Endothelial cell of umbilical vein (primary cell): ENCODE results near the gene RAD51B. TPM values are rescaled to one million over a fixed set of nuclear protein-coding genes. Genes with fewer than 3 reads are reported as not detected.
A peak's percentile ranks its signal among the peaks of the same experiment; 100 is the strongest.

Source experiments
- BruUV-seq: library from RNA; stranded (reverse); fragments of 400-500 nt; replicated peaks from 2 replicates; lab custom pipeline; 2021; lab: Mats Ljungman, UMichigan
- CTCF ChIA-PET: fragments of 300-600, 350-600 bp; sonication (Branson Sonifier 250); formaldehyde crosslinking; loops from one replicate; lab custom pipeline; 2021; ENCODE audit warnings: antibody characterized with exemption, inconsistent platforms; lab: Charles Lee
- POLR2A ChIA-PET: fragments of 300-600, 350-600 bp; sonication (Branson Sonifier 250); formaldehyde crosslinking; loops from one replicate; lab custom pipeline; 2021; ENCODE audit warnings: antibody characterized with exemption, inconsistent platforms; lab: Charles Lee
- DNase-seq: peaks from one replicate; pipeline ENCODE4 v3.0.0-alpha.2; 2011; ENCODE audit warnings: low read depth, low spot score
- FAIRE-seq: peaks from 2 replicates; lab custom pipeline; 2011; peaks lifted over from hg19 to GRCh38; lab: Jason Lieb, UNC
- H2AFZ ChIP-seq: 2 replicates; pipeline ENCODE4 v1.6.0; 2012; ENCODE audit warnings: low read depth, low read length, control low read depth, inconsistent platforms
- H3K27ac ChIP-seq: 2 replicates; pipeline ENCODE4 v1.5.1; 2011; ENCODE audit warnings: low read depth, mild to moderate bottlenecking, control low read depth, low read length, moderate library complexity; ENCODE audit not compliant: insufficient read depth
- H3K27me3 ChIP-seq, 2 experiments: 2 replicates each; pipeline versions ENCODE4 v1.6.0 to v1.6.1; 2011; ENCODE audit warnings: low read length in 2 of 2, mixed read lengths in 1 of 2; ENCODE audit not compliant: control insufficient read depth in 2 of 2, insufficient read depth in 2 of 2
- H3K36me3 ChIP-seq, 2 experiments: 2 replicates in 1 of 2; 3 replicates in 1 of 2; pipeline ENCODE4 v1.5.1; 2011; ENCODE audit warnings: low read length in 2 of 2, mild to moderate bottlenecking in 1 of 2, moderate library complexity in 1 of 2; ENCODE audit not compliant: control insufficient read depth in 2 of 2, insufficient read depth in 2 of 2; ENCODE audit errors: extremely low read depth in 1 of 2
- H3K4me1 ChIP-seq: 3 replicates; pipeline ENCODE4 v1.5.1; 2011; ENCODE audit warnings: mild to moderate bottlenecking, low read length; ENCODE audit not compliant: control insufficient read depth, insufficient read depth; ENCODE audit errors: extremely low read depth
- H3K4me2 ChIP-seq: 2 replicates; pipeline ENCODE4 v1.6.1; 2011; ENCODE audit warnings: low read length, control low read depth, mixed read lengths; ENCODE audit not compliant: insufficient read depth
- H3K4me3 ChIP-seq, 3 experiments: fragments of 200-600 bp in 1 of 3; sonication (generic), shearing (Covaris generic) in 1 of 3; replicated peaks in 1 of 3; 2 replicates each; pipeline ENCODE4 v1.5.1; 2011 to 2016; ENCODE audit warnings: control low read depth in 3 of 3, low read length in 3 of 3, mild to moderate bottlenecking in 2 of 3, inconsistent platforms in 1 of 3, low read depth in 1 of 3, moderate library complexity in 1 of 3; ENCODE audit not compliant: insufficient read depth in 1 of 3
- H3K79me2 ChIP-seq: 2 replicates; pipeline ENCODE4 v1.6.0; 2012; ENCODE audit warnings: low read length, inconsistent platforms; ENCODE audit not compliant: control insufficient read depth, insufficient read depth
- H3K9ac ChIP-seq: replicated peaks from 2 replicates; pipeline ENCODE3; 2011; ENCODE audit warnings: low read length, control low read depth; ENCODE audit not compliant: insufficient read depth; ENCODE audit errors: extremely low read depth
- H3K9me1 ChIP-seq: replicated peaks from 3 replicates; pipeline ENCODE4 v1.6.0; 2011; ENCODE audit warnings: mild to moderate bottlenecking, low read length; ENCODE audit not compliant: control insufficient read depth, insufficient read depth; ENCODE audit errors: extremely low read depth
- H3K9me3 ChIP-seq: replicated peaks from 2 replicates; pipeline ENCODE4 v1.5.1; 2012; ENCODE audit warnings: low read length, inconsistent platforms; ENCODE audit not compliant: control insufficient read depth, insufficient read depth
- H4K20me1 ChIP-seq: replicated peaks from 2 replicates; pipeline ENCODE3; 2011; ENCODE audit warnings: mild to moderate bottlenecking, low read length; ENCODE audit not compliant: control insufficient read depth, insufficient read depth; ENCODE audit errors: extremely low read depth
- CTCF ChIP-seq, 2 donors: IDR thresholded peaks; 1 replicate in 1 of 2; 2 replicates in 1 of 2; pipeline ENCODE4 v1.5.1; 2011; ENCODE audit warnings: low read length in 2 of 2, mild to moderate bottlenecking in 2 of 2, moderate library complexity in 2 of 2, control low read depth in 1 of 2, inconsistent platforms in 1 of 2, low read depth in 1 of 2; ENCODE audit not compliant: insufficient read depth in 1 of 2; ENCODE audit errors: extremely low read depth in 1 of 2
- EZH2 ChIP-seq: IDR thresholded peaks from 2 replicates; pipeline ENCODE4 v1.6.1; 2012; ENCODE audit warnings: borderline replicate concordance, low read depth, mild to moderate bottlenecking, moderate library complexity, low read length, inconsistent platforms; ENCODE audit not compliant: severe bottlenecking
- FOS ChIP-seq: IDR thresholded peaks from 2 replicates; pipeline ENCODE4 v1.6.1; 2011; ENCODE audit warnings: mild to moderate bottlenecking, low read length, moderate library complexity, borderline replicate concordance; ENCODE audit not compliant: insufficient read depth
- GATA2 ChIP-seq: IDR thresholded peaks from 2 replicates; pipeline ENCODE4 v1.7.0; 2011; ENCODE audit warnings: low read depth, mild to moderate bottlenecking, moderate library complexity, mixed read lengths, low read length; ENCODE audit not compliant: insufficient read length, insufficient read depth
- JUN ChIP-seq: IDR thresholded peaks from 2 replicates; pipeline ENCODE4 v1.6.1; 2011; ENCODE audit warnings: borderline replicate concordance, low read depth; ENCODE audit not compliant: insufficient read length, insufficient read depth
- MAX ChIP-seq: IDR thresholded peaks from 2 replicates; pipeline ENCODE4 v1.6.1; 2011; ENCODE audit not compliant: insufficient read depth, insufficient read length
- MYC ChIP-seq: IDR thresholded peaks from one replicate; pipeline ENCODE4 v1.6.1; 2011; ENCODE audit warnings: mild to moderate bottlenecking, low read depth, low read length
- POLR2A ChIP-seq: IDR thresholded peaks from 2 replicates; pipeline ENCODE4 v1.6.1; 2012; ENCODE audit warnings: low read depth, mild to moderate bottlenecking, control low read depth, low read length
- POLR2AphosphoS5 ChIP-seq: IDR thresholded peaks from 2 replicates; pipeline ENCODE4 v1.6.1; 2012; ENCODE audit warnings: low read depth, mild to moderate bottlenecking, control low read depth, low read length, moderate library complexity; ENCODE audit not compliant: insufficient read depth
- dilution Hi-C: fragments of 300-500 bp; cut with MboI; formaldehyde crosslinking; loops from one replicate; pipeline ENCODE4 v1.15.0; 2019; ENCODE audit warnings: low sequenced_read_pairs; ENCODE audit not compliant: extremely low pct_ligation_motif_present
- intact Hi-C: fragments of 100-400 bp; cut with micrococcal nuclease; formaldehyde crosslinking; loops from one replicate; pipeline ENCODE4 v1.10.0; 2022
- polyA plus RNA-seq, 4 experiments: library from polyadenylated mRNA; depleted of rRNA in 3 of 4; stranded (reverse) in 3 of 4; unstranded in 1 of 4; fragments of >200 nt; gene quantifications; 2 replicates each; pipeline versions ENCODE4 v1.2.1 to v1.2.3, GENCODE V29; 2011 to 2012; ENCODE audit warnings: missing spikeins in 1 of 4
- total RNA-seq: library from RNA; stranded (reverse); gene quantifications from 2 replicates; pipeline ENCODE4 v1.2.3, GENCODE V29; 2021

Gene RAD51B
- total and polyA plus RNA-seq, 2 donors (not counting 3 experiments of a cell fraction or from before 2014, with no cell fraction given), result 3.9 to 19.0 TPM

GRCh38 chr14:68263563-68264259, 444.1 kb downstream of the RAD51B start:
- no peaks in the 10 kb centered on the region for H3K27me3 ChIP-seq
- H3K36me3 ChIP-seq, result no peaks in the 10 kb centered on the region
- DNase-seq, result peak; percentile 84
- ChIA-PET POLR2A (no interaction called here), CTCF (interaction anchor here (0.7 kb wide), 1 partner anchor 57 kb away, joined by 3 read pairs; no protein-coding TSS in a partner anchor)
- H3K4me3 ChIP-seq, result no peak overlapping the region
- no peak for TF ChIP-seq POLR2AphosphoS5
- H3K9me1 ChIP-seq, result peaks cover 2% of the 10 kb centered on the region
- peak overlapping the region; percentile 74 for H2AFZ ChIP-seq
- H3K27ac ChIP-seq, result peak overlapping the region; percentile 36
- H3K9ac ChIP-seq, result no peak overlapping the region
- BruUV-seq, result no TSS peak
- intact Hi-C loops, result no loop called here
- peak; percentile 63 for FAIRE-seq
- dilution Hi-C loops, result no loop called here
- H3K79me2 ChIP-seq, result no peaks in the 10 kb centered on the region
- peak overlapping the region; percentile 78 for H3K4me2 ChIP-seq
- peaks cover 24% of the 10 kb centered on the region for H3K4me1 ChIP-seq
- no peaks in the 10 kb centered on the region for H3K9me3 ChIP-seq
- H4K20me1 ChIP-seq, result no peaks in the 10 kb centered on the region

GRCh38 chr14:68264260-68264569, 444.6 kb downstream of the RAD51B start:
- peak overlapping the region; percentile 36 for H3K27ac ChIP-seq
- dilution Hi-C loops, result no loop called here
- H2AFZ ChIP-seq, result peak overlapping the region; percentile 74
- H3K4me3 ChIP-seq, result no peak overlapping the region
- POLR2A ChIA-PET, result no interaction called here
- DNase-seq (no peak), FAIRE-seq (no peak)
- no peak for TF ChIP-seq CTCF (IDR thresholded peaks at IDR 0.05; ENCODE audit: extremely low read depth in 1 of 2, insufficient read depth in 1 of 2, low read depth in 1 of 2, low read length in 2 of 2)
- no peak for TF ChIP-seq POLR2A
- no peak for TF ChIP-seq POLR2AphosphoS5
- TF ChIP-seq MYC, result no peak
- no peak for TF ChIP-seq FOS
- TF ChIP-seq MAX, result no peak
- no peak for TF ChIP-seq GATA2
- TF ChIP-seq EZH2, result no peak
- TF ChIP-seq JUN, result no peak
- H3K4me1 ChIP-seq, result peaks cover 24% of the 10 kb centered on the region
- H3K4me2 ChIP-seq, result peak overlapping the region; percentile 78
- peaks cover 2% of the 10 kb centered on the region for H3K9me1 ChIP-seq
- H3K27me3 ChIP-seq, result no peaks in the 10 kb centered on the region
- H3K36me3 ChIP-seq, result no peaks in the 10 kb centered on the region
- H4K20me1 ChIP-seq, result no peaks in the 10 kb centered on the region
- H3K79me2 ChIP-seq, result no peaks in the 10 kb centered on the region
- no TSS peak for BruUV-seq
- no peaks in the 10 kb centered on the region for H3K9me3 ChIP-seq
- CTCF ChIA-PET, result interaction anchor here (0.7 kb wide), 1 partner anchor 57 kb away, joined by 3 read pairs; no protein-coding TSS in a partner anchor
- H3K9ac ChIP-seq, result no peak overlapping the region
- intact Hi-C loops, result no loop called here
